Measurements from ENCODE around the gene TARS2.

The TARS2 gene

GRCh38 chr1:150537732-150538684, 50.8 kb downstream of the TARS2 start:
- DNase-seq (no peak), ATAC-seq (no peak)

- no peak for ATAC-seq
- no peak for DNase-seq
These were observed 56.4 kb downstream of the TARS2 start for GRCh38 chr1:150543500-150544143.

GRCh38 chr1:150544204-150544603, 57.0 kb downstream of the TARS2 start:
- ATAC-seq (no peak), DNase-seq (no peak)

GRCh38 chr1:150545486-150546032, 58.3 kb downstream of the TARS2 start:
- ATAC-seq (peak; percentile 20), DNase-seq (no peak)

- ATAC-seq (no peak), DNase-seq (no peak)
These were observed 59.2 kb downstream of the TARS2 start for GRCh38 chr1:150546294-150546937.

GRCh38 chr1:150548324-150548631, 61.1 kb downstream of the TARS2 start:
- DNase-seq (no peak), ATAC-seq (no peak)

GRCh38 chr1:150548632-150549495, 61.6 kb downstream of the TARS2 start, which contains the start of gene ADAMTSL4:
Gene ADAMTSL4 (plus strand): TSS chr1:150549408. CDS start chr1:150552289, 2,881 bp downstream.
- peak; percentile 61 for DNase-seq
- peak; percentile 75 for ATAC-seq

- no peak for DNase-seq
- no peak for ATAC-seq
These were observed 62.4 kb downstream of the TARS2 start for GRCh38 chr1:150549496-150550221.

GRCh38 chr1:150550222-150551050, 63.2 kb downstream of the TARS2 start:
- no peak for ATAC-seq
- DNase-seq: no peak

GRCh38 chr1:150551051-150551783, 64.0 kb downstream of the TARS2 start:
- no peak for ATAC-seq
- no peak for DNase-seq

- ATAC-seq (no peak), DNase-seq (no peak)
These were observed 64.5 kb downstream of the TARS2 start for GRCh38 chr1:150551784-150552127.

- no peak for DNase-seq
- peak; percentile 17 for ATAC-seq
These were observed 65.1 kb downstream of the TARS2 start for GRCh38 chr1:150552128-150552910.

GRCh38 chr1:150552911-150553289, 65.7 kb downstream of the TARS2 start:
- DNase-seq (no peak), ATAC-seq (no peak)

- ATAC-seq: no peak
- DNase-seq: no peak
These were observed 66.3 kb downstream of the TARS2 start for GRCh38 chr1:150553392-150554085.

- DNase-seq (no peak), ATAC-seq (no peak)
These were observed 66.8 kb downstream of the TARS2 start for GRCh38 chr1:150554086-150554452.

- ATAC-seq (no peak), DNase-seq (no peak)
These were observed 68.2 kb downstream of the TARS2 start for GRCh38 chr1:150555198-150555970.

Data from stimulated activated naive CD8-positive, alpha-beta T cell treated with anti-CD3 and anti-CD28 coated beads, Interleukin-15, Interleukin-2, amounts not matched to agents 100 U/mL and 50 U/mL, for 24 hours (primary cell).